ENCODE results near the gene PSMF1.
"Not testable (repeated sequence)": the region's sequence is repeated elsewhere in the genome, so short reads cannot be mapped to it uniquely, and the experiment has no call there.

The PSMF1 gene

DNA sequence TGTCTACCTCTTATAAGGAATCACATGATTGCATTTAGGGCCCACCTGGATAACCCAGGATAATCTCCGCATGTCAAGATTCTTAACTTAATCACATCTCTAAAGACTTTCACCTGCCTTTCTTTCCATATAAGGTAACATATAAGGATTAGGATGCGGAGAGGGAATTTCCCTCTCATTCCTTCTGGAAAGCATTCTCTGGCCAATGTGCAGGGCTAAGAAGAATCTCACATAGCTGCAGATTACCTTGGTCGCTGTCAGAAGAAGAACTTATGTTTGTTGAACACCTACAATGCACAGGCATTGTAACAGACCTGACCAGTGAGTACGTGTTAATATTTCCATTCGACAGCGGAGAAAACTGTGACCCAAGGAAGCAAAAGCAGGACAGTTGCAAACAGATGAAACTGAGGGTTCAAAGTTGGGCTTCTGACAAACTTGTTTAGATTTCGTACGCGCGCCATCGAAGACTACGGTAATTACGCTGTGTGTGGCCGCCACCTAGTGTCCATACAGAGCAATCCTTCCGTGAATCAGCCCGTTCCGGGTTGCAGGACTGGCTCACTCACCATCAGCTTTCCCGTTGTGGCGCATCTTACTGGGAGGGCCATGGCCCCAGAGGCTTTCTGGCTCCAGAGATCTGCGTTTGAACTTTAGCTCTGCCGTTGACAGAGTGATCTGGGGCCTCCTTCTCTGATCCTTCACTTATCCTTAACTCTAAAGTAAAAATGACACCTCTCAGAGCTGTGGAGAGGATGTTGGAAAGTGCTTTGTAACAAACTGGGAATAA, 94.4 kb downstream of the PSMF1 start:
- no peaks in the 10 kb centered on the region for H3K36me3 Mint-ChIP-seq (ENCODE audit: low read depth)
- H3K27me3 Mint-ChIP-seq (ENCODE audit: low read depth, poor library complexity), result peaks cover 37% of the 10 kb centered on the region
- peaks cover 9% of the 10 kb centered on the region for H3K9me3 Mint-ChIP-seq
- H3K4me3 Mint-ChIP-seq, result peak overlapping the region; percentile 43
- peak; percentile 72 for DNase-seq
- H3K27ac Mint-ChIP-seq, result no peak overlapping the region
- peaks cover 23% of the 10 kb centered on the region for H3K4me1 Mint-ChIP-seq
- TF ChIP-seq, protein P1, sequence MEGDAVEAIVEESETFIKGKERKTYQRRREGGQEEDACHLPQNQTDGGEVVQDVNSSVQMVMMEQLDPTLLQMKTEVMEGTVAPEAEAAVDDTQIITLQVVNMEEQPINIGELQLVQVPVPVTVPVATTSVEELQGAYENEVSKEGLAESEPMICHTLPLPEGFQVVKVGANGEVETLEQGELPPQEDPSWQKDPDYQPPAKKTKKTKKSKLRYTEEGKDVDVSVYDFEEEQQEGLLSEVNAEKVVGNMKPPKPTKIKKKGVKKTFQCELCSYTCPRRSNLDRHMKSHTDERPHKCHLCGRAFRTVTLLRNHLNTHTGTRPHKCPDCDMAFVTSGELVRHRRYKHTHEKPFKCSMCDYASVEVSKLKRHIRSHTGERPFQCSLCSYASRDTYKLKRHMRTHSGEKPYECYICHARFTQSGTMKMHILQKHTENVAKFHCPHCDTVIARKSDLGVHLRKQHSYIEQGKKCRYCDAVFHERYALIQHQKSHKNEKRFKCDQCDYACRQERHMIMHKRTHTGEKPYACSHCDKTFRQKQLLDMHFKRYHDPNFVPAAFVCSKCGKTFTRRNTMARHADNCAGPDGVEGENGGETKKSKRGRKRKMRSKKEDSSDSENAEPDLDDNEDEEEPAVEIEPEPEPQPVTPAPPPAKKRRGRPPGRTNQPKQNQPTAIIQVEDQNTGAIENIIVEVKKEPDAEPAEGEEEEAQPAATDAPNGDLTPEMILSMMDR (IDR thresholded peaks at IDR 0.05), result peak; percentile 74

DNA sequence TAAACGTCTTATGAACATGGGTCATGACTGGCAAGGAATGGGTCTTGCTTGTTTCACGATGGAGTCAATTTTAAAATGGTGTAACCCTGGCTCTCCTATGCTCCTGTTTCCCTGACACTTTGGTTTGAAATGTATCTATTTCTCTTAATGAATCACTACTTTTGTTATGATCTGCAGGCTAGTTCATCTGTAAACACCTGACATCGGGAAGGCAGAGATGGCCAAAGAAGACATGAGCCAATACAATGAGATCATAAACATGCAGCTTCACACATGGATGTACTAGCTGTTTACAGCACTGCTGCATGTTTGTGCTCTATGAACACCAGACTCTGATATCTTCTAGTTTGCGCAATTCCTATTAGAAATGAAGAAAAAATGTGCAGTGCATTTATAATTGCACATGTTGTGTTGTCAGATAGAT, 96.4 kb downstream of the PSMF1 start:
- H3K9me3 Mint-ChIP-seq, result peaks cover 19% of the 10 kb centered on the region
- no peak overlapping the region for H3K27ac Mint-ChIP-seq
- H3K36me3 Mint-ChIP-seq (ENCODE audit: low read depth), result no peaks in the 10 kb centered on the region
- no peak overlapping the region for H3K4me3 Mint-ChIP-seq
- H3K4me1 Mint-ChIP-seq, result peaks cover 23% of the 10 kb centered on the region
- peaks cover 28% of the 10 kb centered on the region for H3K27me3 Mint-ChIP-seq (ENCODE audit: low read depth, poor library complexity)
- DNase-seq, result no peak
- TF ChIP-seq, protein P1 (IDR thresholded peaks at IDR 0.05), result no peak

DNA sequence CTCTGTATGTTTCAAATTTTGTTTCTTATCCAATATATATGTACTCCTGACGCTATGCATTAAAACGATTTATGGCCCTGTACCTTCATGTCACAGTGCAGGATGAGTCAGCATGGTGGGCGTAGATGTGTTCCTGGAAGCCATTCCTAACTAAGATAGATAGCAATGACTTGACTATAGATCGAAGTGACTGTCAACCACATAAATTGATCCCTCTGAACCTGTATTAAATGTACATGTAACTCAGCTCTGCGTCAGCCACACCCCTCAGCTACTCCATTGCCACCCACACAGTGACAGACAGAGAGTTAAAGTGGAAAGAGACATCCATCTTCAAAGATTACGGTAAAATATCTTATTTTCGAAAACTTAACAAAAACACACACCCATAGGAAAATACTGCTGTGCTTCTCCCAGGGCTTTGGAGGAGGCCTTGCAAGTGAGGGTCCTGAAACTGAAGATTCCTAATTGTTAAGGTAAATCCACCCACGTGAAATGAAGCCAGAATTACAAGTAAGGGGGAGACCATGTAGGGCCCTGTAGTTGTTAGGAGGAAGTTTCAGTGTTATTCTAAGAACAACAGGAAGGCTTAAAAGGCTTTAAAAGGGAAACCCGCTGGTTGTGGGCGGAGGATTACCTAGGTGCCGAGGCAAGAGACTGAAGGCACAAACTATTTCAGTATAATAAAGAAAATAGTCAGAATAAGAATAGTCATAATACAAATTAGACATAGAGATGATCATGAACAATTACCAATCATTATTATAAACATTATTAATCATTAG, 97.2 kb downstream of the PSMF1 start:
- H3K4me1 Mint-ChIP-seq, result peaks cover 23% of the 10 kb centered on the region
- H3K27ac Mint-ChIP-seq, result no peak overlapping the region
- TF ChIP-seq, protein P1 (IDR thresholded peaks at IDR 0.05), result no peak
- no peak for DNase-seq
- H3K9me3 Mint-ChIP-seq, result peaks cover 20% of the 10 kb centered on the region
- H3K36me3 Mint-ChIP-seq (ENCODE audit: low read depth), result no peaks in the 10 kb centered on the region
- H3K4me3 Mint-ChIP-seq, result no peak overlapping the region
- peaks cover 31% of the 10 kb centered on the region for H3K27me3 Mint-ChIP-seq (ENCODE audit: low read depth, poor library complexity)

DNA sequence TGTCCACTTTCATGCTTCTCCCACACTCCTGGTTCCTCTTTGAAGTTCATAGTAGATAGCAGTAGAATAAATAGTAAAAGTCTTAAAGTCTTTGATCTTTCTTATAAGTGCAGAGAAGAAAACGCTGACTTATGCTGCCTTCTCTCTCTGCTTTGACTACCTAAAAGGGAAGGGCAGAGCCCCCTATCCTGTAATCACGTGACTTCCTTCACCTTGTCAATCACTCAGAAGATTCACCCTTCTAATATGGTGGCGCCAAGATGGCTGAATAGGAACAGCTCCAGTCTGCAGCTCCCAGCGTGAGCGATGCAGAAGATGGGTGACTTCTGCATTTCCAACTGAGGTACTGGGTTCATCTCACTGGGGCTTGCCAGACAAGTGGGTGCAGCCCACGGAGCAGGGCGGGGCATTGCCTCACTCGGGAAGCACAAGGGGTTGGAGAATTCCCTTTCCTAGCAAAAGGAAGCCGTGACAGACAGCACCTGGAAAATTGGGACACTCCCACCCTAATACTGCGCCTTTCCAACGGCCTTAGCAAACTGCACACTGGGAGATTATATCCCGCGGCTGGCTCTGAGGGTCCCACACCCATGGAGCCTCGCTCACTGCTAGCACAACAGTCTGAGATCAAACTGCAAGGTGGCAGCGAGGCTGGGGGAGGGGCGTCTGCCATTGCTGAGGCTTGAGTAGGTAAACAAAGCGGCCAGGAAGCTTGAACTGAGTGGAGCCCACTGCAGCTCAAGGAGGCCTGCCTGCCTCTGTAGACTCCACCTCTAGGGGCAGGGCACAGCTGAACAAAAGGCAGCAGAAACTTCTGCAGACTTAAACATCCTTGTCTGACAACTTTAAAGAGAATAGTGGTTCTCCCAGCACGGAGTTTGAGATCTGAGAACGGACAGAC, 98.4 kb downstream of the PSMF1 start:
- not testable (repeated sequence) for H3K36me3 Mint-ChIP-seq (ENCODE audit: low read depth); H3K4me3 Mint-ChIP-seq; DNase-seq; H3K27ac Mint-ChIP-seq
- peaks cover 23% of the 10 kb centered on the region for H3K4me1 Mint-ChIP-seq
- peaks cover 25% of the 10 kb centered on the region for H3K9me3 Mint-ChIP-seq
- H3K27me3 Mint-ChIP-seq (ENCODE audit: low read depth, poor library complexity), result peaks cover 34% of the 10 kb centered on the region

All from nephron progenitor cell (in vitro differentiated cells).